GM13977 (cell line): ENCODE measurements around the gene CKAP4.

Experiments used
- DNase-seq: peaks from one replicate; pipeline ENCODE4 v3.0.0; 2012; ENCODE audit warnings: low spot score
- CTCF ChIP-seq: IDR thresholded peaks from 2 replicates; pipeline ENCODE4 v1.5.1; 2012; ENCODE audit warnings: mild to moderate bottlenecking, control low read depth; ENCODE audit not compliant: insufficient read depth; ENCODE audit errors: extremely low read depth, missing control alignments
- in situ Hi-C: fragments of 300-500 bp; cut with MboI; formaldehyde crosslinking; loops from one replicate; pipeline ENCODE4 v1.12.0; 2022; ENCODE audit warnings: low sequenced_read_pairs, low pct_unique_long_range_greater_than_20kb, mixed read lengths, inconsistent platforms; ENCODE audit not compliant: unreplicated experiment

The CKAP4 gene

GRCh38 chr12:106226884-106227640 is 20.8 kb downstream of the CKAP4 start:
- DNase-seq = peak; percentile 79
- peak; percentile 68 for TF ChIP-seq CTCF
- in situ Hi-C loops = loop anchor here (5.0 kb wide), 1 partner anchor 55 kb away; no protein-coding TSS in a partner anchor

- in situ Hi-C loops = no loop called here
- no peak for TF ChIP-seq CTCF
- DNase-seq = no peak
These were observed 23.5 kb downstream of the CKAP4 start for GRCh38 chr12:106224355-106224706.

GRCh38 chr12:106223485-106224354 is 24.1 kb downstream of the CKAP4 start:
- in situ Hi-C loops = no loop called here
- peak; percentile 95 for TF ChIP-seq CTCF
- DNase-seq = peak; percentile 84

GRCh38 chr12:106220536-106220935 is 27.3 kb downstream of the CKAP4 start:
- in situ Hi-C loops = no loop called here
- DNase-seq = no peak
- TF ChIP-seq CTCF = no peak

GRCh38 chr12:106219043-106219442 is 28.8 kb downstream of the CKAP4 start:
- in situ Hi-C loops = no loop called here
- no peak for TF ChIP-seq CTCF
- DNase-seq = no peak

GRCh38 chr12:106217706-106218105 is 30.1 kb downstream of the CKAP4 start:
- TF ChIP-seq CTCF = no peak
- in situ Hi-C loops = no loop called here
- no peak for DNase-seq
